K562 (cell line): Measurements from ENCODE around the gene TANC1. TPM values are rescaled to one million over a fixed set of nuclear protein-coding genes. Genes with fewer than 3 reads are reported as not detected.

ENCODE experiments used
- CHD7 ChIP-seq: fragments of 200-600 bp; sonication (generic); IDR thresholded peaks from one replicate; pipeline ENCODE4 v1.6.1; 2012; ENCODE audit warnings: mild to moderate bottlenecking, low read depth, low read length, inconsistent platforms
- DPF2 ChIP-seq: fragments of 450-650 bp; IDR thresholded peaks from 2 replicates; pipeline ENCODE4 v1.6.1; 2016
- FOXK1 ChIP-seq: sonication (generic); formaldehyde crosslinking; IDR thresholded peaks from 2 replicates; pipeline ENCODE4 v1.8.0; 2022; ENCODE audit warnings: missing genetic modification reagents, mild to moderate bottlenecking, borderline replicate concordance
- HSF4 ChIP-seq: fragments of 250-450 bp; sonication (Bioruptor Pico); IDR thresholded peaks from 2 replicates; pipeline ENCODE4 v2.1.2; 2022; ENCODE audit warnings: mild to moderate bottlenecking, moderate library complexity, borderline replicate concordance
- MAFK ChIP-seq: IDR thresholded peaks from 2 replicates; pipeline ENCODE4 v1.6.1; 2011; ENCODE audit warnings: low read length, improper control_type of control experiment
- NR2C2 ChIP-seq, 2 experiments: fragments of 200-800 bp in 1 of 2; sonication (Bioruptor generic) in 1 of 2; sonication (generic) in 1 of 2; formaldehyde crosslinking in 1 of 2; IDR thresholded peaks; 2 replicates each; pipeline versions ENCODE4 v1.6.1 to v1.8.0; 2016 to 2022; ENCODE audit warnings: mild to moderate bottlenecking in 1 of 2, missing compliant biosample characterization in 1 of 2, missing genetic modification characterization in 1 of 2, missing genetic modification reagents in 1 of 2
- POLR2AphosphoS5 ChIP-seq: IDR thresholded peaks from 2 replicates; pipeline ENCODE4 v1.6.1; 2011; ENCODE audit warnings: mild to moderate bottlenecking, low read depth, low read length, moderate library complexity; ENCODE audit not compliant: control insufficient read depth, insufficient read depth
- RBM39 ChIP-seq: fragments of 200-400 bp; formaldehyde crosslinking; optimal IDR thresholded peaks from 2 replicates; pipeline ENCODE3; 2018; ENCODE audit warnings: low read depth, low read length
- RHOXF2B ChIP-seq: fragments of 250-450 bp; sonication (Bioruptor Pico); conservative IDR thresholded peaks from 2 replicates; pipeline ENCODE4 v1.5.1; 2021
- SIX5 ChIP-seq, 2 experiments: IDR thresholded peaks; 2 replicates each; pipeline ENCODE4 v1.6.1; 2011; ENCODE audit warnings: low read length in 2 of 2, borderline replicate concordance in 1 of 2, low read depth in 1 of 2, mild to moderate bottlenecking in 1 of 2, moderate library complexity in 1 of 2; ENCODE audit not compliant: insufficient read depth in 1 of 2
- SLC30A9 ChIP-seq: fragments of 250-450 bp; sonication (Bioruptor Pico); IDR thresholded peaks from 2 replicates; pipeline ENCODE4 v1.8.0; 2022; ENCODE audit warnings: mild to moderate bottlenecking, moderate library complexity
- TEAD1 ChIP-seq, 2 experiments: fragments of 450-650 bp in 1 of 2; sonication (generic) in 1 of 2; formaldehyde crosslinking; IDR thresholded peaks; 2 replicates each; pipeline versions ENCODE4 v1.4.0 to v1.8.0; 2020 to 2022; ENCODE audit warnings: mild to moderate bottlenecking in 2 of 2, missing genetic modification reagents in 1 of 2
- TRIM24 ChIP-seq, 2 experiments: fragments of 450-650 bp; IDR thresholded peaks; 2 replicates each; pipeline ENCODE4 v1.6.1; 2016
- ZNF408 ChIP-seq: fragments of 250-450 bp; sonication (Bioruptor Pico); IDR thresholded peaks from 2 replicates; pipeline ENCODE4 v1.4.0; 2020; ENCODE audit warnings: low read depth, mild to moderate bottlenecking, moderate library complexity
- ZNF445 ChIP-seq: fragments of 250-450 bp; sonication (Bioruptor Pico); IDR thresholded peaks from 2 replicates; pipeline ENCODE4 v1.4.0; 2020; ENCODE audit warnings: low read depth, mild to moderate bottlenecking, moderate library complexity
- ZNF511 ChIP-seq: sonication (generic); formaldehyde crosslinking; IDR thresholded peaks from 2 replicates; pipeline ENCODE4 v1.8.0; 2022; ENCODE audit warnings: mild to moderate bottlenecking, missing genetic modification reagents
- polyA plus RNA-seq, 8 experiments: library from polyadenylated mRNA; depleted of rRNA in 4 of 8; stranded (reverse) in 5 of 8; unstranded in 3 of 8; fragments of >200 nt; fragmentation: Nextera tagmentation in 2 of 8; fragmentation: Illumina TruSeq in 1 of 8; extraction: Ambion mirVana in 2 of 8; extraction: Trizol in 1 of 8; gene quantifications; 2 replicates each; pipeline versions ENCODE4 v1.2.1 to v1.2.3, GENCODE V29; 2011 to 2014; ENCODE audit warnings: inconsistent platforms in 1 of 8, missing spikeins in 1 of 8
- total RNA-seq, 7 experiments: library from RNA; depleted of rRNA in 6 of 7; stranded (reverse); fragments of >200 nt in 6 of 7; fragmentation: Illumina TruSeq in 2 of 7; extraction: Trizol in 2 of 7; gene quantifications; 2 replicates each; pipeline versions ENCODE4 v1.2.1 to v1.2.3, GENCODE V29; 2011 to 2021; ENCODE audit warnings: low replicate concordance in 1 of 7

The TANC1 gene
- total and polyA plus RNA-seq, 9 of the 15 experiments (the other 6 are each of a cell fraction or from before 2014, with no cell fraction given) = under 0.01 to 0.20 (median 0.07) TPM; not detected in 1

GRCh38 chr2:159030674-159031380, 62.4 kb downstream of the TANC1 start (continued):
- TF ChIP-seq CHD7 (no peak), MAFK (peak; percentile 46; the same call in 1 of the 2 replicates), SIX5 (IDR thresholded peaks at IDR 0.05; ENCODE audit: borderline replicate concordance in 1 of 2, insufficient read depth in 1 of 2, low read depth in 1 of 2, low read length in 2 of 2) (no peak), SLC30A9 (CRISPR knock-in tag) (no peak), POLR2AphosphoS5 (no peak), RBM39 (no peak), ZNF445 (CRISPR knock-in tag) (no peak), DPF2 (peak; percentile 73), ZNF511 (CRISPR knock-in tag) (no peak), FOXK1 (CRISPR knock-in tag) (no peak), NR2C2 (CRISPR knock-in tag; IDR thresholded peaks at IDR 0.05) (no peak), NR2C2 (tag; IDR thresholded peaks at IDR 0.05) (peak; percentile 60), TEAD1 (CRISPR knock-in tag; IDR thresholded peaks at IDR 0.05) (peak in 1 of 2 experiments; percentile 68; a peak in 1 of 4 replicates), TRIM24 (IDR thresholded peaks at IDR 0.05) (peak in 1 of 2 experiments; percentile 10; a peak in 1 of 4 replicates), RHOXF2B (CRISPR knock-in tag) (no peak), HSF4 (CRISPR knock-in tag) (no peak), ZNF408 (no peak)
